Measurements from ENCODE around the gene RBM33. TPM values are rescaled to one million over a fixed set of nuclear protein-coding genes. Genes with fewer than 3 reads are reported as not detected.
A peak's percentile ranks its signal among the peaks of the same experiment; 100 is the strongest.

RBM33 gene
- total and polyA plus RNA-seq, 2 of the 13 experiments (the other 11 are each of a cell fraction or from before 2014, with no cell fraction given) = 12.4 to 28.9 TPM

DNA sequence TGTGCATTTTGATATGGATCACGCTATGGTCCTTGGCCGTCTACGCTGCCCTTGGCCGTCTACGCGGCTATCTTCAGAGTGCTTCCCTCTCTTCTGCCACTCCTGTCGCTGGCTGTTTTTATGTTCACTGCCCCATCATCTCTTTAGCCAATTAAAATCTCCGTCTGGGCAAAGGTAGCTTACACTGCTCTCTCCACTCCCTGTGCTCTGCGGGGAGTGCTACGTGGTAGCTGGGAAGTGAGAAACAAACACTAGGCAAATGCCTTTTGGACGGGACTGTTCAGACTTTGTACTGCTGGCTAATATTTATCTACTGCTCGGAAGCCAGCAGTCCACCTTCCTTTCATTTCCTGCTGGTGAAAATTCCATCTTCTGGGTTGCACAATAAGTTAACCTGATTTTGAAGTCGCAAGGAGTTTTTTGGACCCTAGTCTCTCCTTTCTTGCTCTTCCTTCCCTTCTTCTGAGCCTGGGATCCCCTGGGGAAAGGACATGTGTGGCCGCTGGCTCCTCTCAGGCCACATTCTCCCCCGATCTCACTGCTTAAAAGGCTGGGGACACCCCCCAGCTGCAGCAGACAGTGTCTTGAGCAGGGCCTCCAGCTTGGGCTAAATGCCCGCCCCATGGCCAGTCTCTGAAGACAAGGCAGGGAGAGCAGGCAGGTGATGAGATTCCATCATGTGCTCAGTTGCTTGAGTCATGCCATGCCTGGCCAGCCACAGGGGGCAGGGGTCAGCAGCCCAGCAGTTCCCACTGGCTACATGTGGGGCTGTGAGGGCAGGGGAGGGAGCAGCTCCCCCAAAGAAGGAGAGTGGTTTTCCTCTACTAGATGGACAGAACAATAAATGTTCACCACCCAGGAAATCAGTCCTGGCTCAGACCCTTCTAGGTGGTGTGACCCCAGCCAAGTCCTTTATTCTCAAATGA lies 25.5 kb upstream of the RBM33 start (continued):
- TF ChIP-seq ZBTB39 (CRISPR knock-in tag; IDR thresholded peaks at IDR 0.05) = no peak
- TF ChIP-seq SKI (IDR thresholded peaks at IDR 0.05; ENCODE audit: partially characterized antibody) = peak; percentile 30
- TF ChIP-seq ZKSCAN8 (CRISPR knock-in tag; IDR thresholded peaks at IDR 0.05; ENCODE audit: borderline replicate concordance) = no peak
- peak; percentile 86 for TF ChIP-seq HMGXB3 (CRISPR knock-in tag; IDR thresholded peaks at IDR 0.05; ENCODE audit: borderline replicate concordance)
- peak in 1 of 2 experiments; percentile 77; a peak in 2 of 4 replicates for TF ChIP-seq KLF16 (CRISPR knock-in tag; IDR thresholded peaks at IDR 0.05)
- 0 out of 2 replicates have a peak, but pooled peaks have one; percentile 15 for TF ChIP-seq GLI4 (CRISPR knock-in tag; IDR thresholded peaks at IDR 0.05; ENCODE audit: borderline replicate concordance)
- TF ChIP-seq BRF2 (CRISPR knock-in tag; IDR thresholded peaks at IDR 0.05) = no peak
- TF ChIP-seq ZFP36 (IDR thresholded peaks at IDR 0.05; ENCODE audit: borderline replicate concordance, low read depth, low read length, partially characterized antibody) = no peak
- TF ChIP-seq FOXM1 (CRISPR knock-in tag; IDR thresholded peaks at IDR 0.05) = no peak
- no peak for TF ChIP-seq ZNF468 (CRISPR knock-in tag; IDR thresholded peaks at IDR 0.05)
- TF ChIP-seq HES4 (CRISPR knock-in tag; IDR thresholded peaks at IDR 0.05; ENCODE audit: borderline replicate concordance) = no peak
- no peak for TF ChIP-seq ZBTB38 (CRISPR knock-in tag; IDR thresholded peaks at IDR 0.05)
- no peak for TF ChIP-seq ZNF749 (CRISPR knock-in tag; IDR thresholded peaks at IDR 0.05; ENCODE audit: borderline replicate concordance)
- no peak for TF ChIP-seq ZNF484 (CRISPR knock-in tag; IDR thresholded peaks at IDR 0.05; ENCODE audit: borderline replicate concordance, low read depth)
- no peak for TF ChIP-seq LBX2 (CRISPR knock-in tag; IDR thresholded peaks at IDR 0.05; ENCODE audit: borderline replicate concordance)
- TF ChIP-seq HOXA9 (CRISPR knock-in tag; IDR thresholded peaks at IDR 0.05; ENCODE audit: borderline replicate concordance) = no peak
